H1 (cell line): Measurements from ENCODE around the gene UBE4A. TPM values are rescaled to one million over a fixed set of nuclear protein-coding genes. Genes with fewer than 3 reads are reported as not detected.

Experiments
- CTCF ChIA-PET: fragments of 300-600 bp; sonication (Branson Sonifier 250); formaldehyde crosslinking; loops from one replicate; lab custom pipeline; 2021; ENCODE audit not compliant: partially characterized antibody; lab: Charles Lee
- POLR2A ChIA-PET: fragments of 300-600 bp; sonication (Branson Sonifier 250); formaldehyde crosslinking; loops from one replicate; lab custom pipeline; 2021; ENCODE audit warnings: inconsistent platforms; ENCODE audit not compliant: partially characterized antibody; lab: Charles Lee
- DNase-seq, 2 experiments: peaks; one replicate each; pipeline versions ENCODE4 v3.0.0 to v3.0.0-alpha.2; 2010 to 2022; ENCODE audit warnings: low spot score in 2 of 2, low read depth in 1 of 2, mixed read lengths in 1 of 2
- FAIRE-seq: peaks from 2 replicates; lab custom pipeline; 2011; peaks lifted over from hg19 to GRCh38; lab: Jason Lieb, UNC
- H2AFZ ChIP-seq: 2 replicates; pipeline ENCODE4 v1.8.1; 2012; ENCODE audit warnings: low read length, inconsistent platforms
- H2AK5ac ChIP-seq: 2 replicates; pipeline ENCODE4 v1.6.1; 2013; ENCODE audit warnings: low read depth, low read length
- H2BK120ac ChIP-seq: replicated peaks from 2 replicates; pipeline ENCODE3; 2013; ENCODE audit warnings: low read depth, low read length, inconsistent platforms
- H2BK12ac ChIP-seq: 2 replicates; pipeline ENCODE4 v1.6.1; 2013; ENCODE audit warnings: low read depth, low read length
- H2BK15ac ChIP-seq: 2 replicates; pipeline ENCODE4 v1.6.1; 2013; ENCODE audit warnings: low read length
- H2BK20ac ChIP-seq: 2 replicates; pipeline ENCODE4 v1.6.1; 2013; ENCODE audit warnings: low read length
- H2BK5ac ChIP-seq: 2 replicates; pipeline ENCODE4 v1.6.1; 2013; ENCODE audit warnings: low read depth, low read length
- H3K14ac ChIP-seq: 2 replicates; pipeline ENCODE4 v1.6.1; 2013; ENCODE audit warnings: inconsistent platforms; ENCODE audit not compliant: insufficient read length
- H3K18ac ChIP-seq: 2 replicates; pipeline ENCODE4 v1.6.1; 2013; ENCODE audit warnings: low read length; ENCODE audit errors: extremely low read depth
- H3K23ac ChIP-seq: 2 replicates; pipeline ENCODE4 v1.6.1; 2013; ENCODE audit warnings: inconsistent platforms; ENCODE audit not compliant: insufficient read length
- H3K23me2 ChIP-seq: 2 replicates; pipeline ENCODE4 v1.6.1; 2013; ENCODE audit warnings: low read depth, low read length
- H3K27ac ChIP-seq: 2 replicates; pipeline ENCODE4 v1.6.1; 2011; ENCODE audit warnings: low read depth, low read length, inconsistent platforms
- H3K27me3 ChIP-seq, 4 experiments: replicated peaks in 1 of 4; 1 replicate in 1 of 4; 2 replicates in 3 of 4; pipeline versions ENCODE4 v1.6.1 to v1.8.1; 2011 to 2013; ENCODE audit warnings: low read length in 3 of 4, mild to moderate bottlenecking in 3 of 4, inconsistent platforms in 2 of 4, mixed read lengths in 2 of 4, moderate library complexity in 1 of 4; ENCODE audit not compliant: control insufficient read depth in 3 of 4, insufficient read depth in 3 of 4; ENCODE audit errors: extremely low read depth in 1 of 4
- H3K36me3 ChIP-seq, 4 experiments: 2 replicates each; pipeline versions ENCODE4 v1.6.1 to v1.8.1; 2011 to 2013; ENCODE audit warnings: mild to moderate bottlenecking in 4 of 4, low read length in 3 of 4, moderate library complexity in 2 of 4, control low read depth in 1 of 4, inconsistent platforms in 1 of 4; ENCODE audit not compliant: insufficient read depth in 4 of 4, control insufficient read depth in 2 of 4
- H3K4ac ChIP-seq: replicated peaks from 2 replicates; pipeline ENCODE3; 2013; ENCODE audit warnings: low read length, low read depth, mixed read lengths, inconsistent platforms; ENCODE audit not compliant: insufficient read length
- H3K4me1 ChIP-seq, 4 experiments: replicated peaks in 1 of 4; 1 replicate in 1 of 4; 2 replicates in 3 of 4; pipeline versions ENCODE4 v1.6.1 to v1.8.1; 2011 to 2013; ENCODE audit warnings: low read length in 3 of 4, inconsistent platforms in 2 of 4, mixed read lengths in 1 of 4; ENCODE audit not compliant: insufficient read depth in 4 of 4, control insufficient read depth in 3 of 4
- H3K4me2 ChIP-seq, 2 experiments: 2 replicates each; pipeline versions ENCODE4 v1.6.1 to v1.8.1; 2011 to 2013; ENCODE audit warnings: low read depth in 2 of 2, low read length in 2 of 2, control low read depth in 1 of 2, inconsistent platforms in 1 of 2, mild to moderate bottlenecking in 1 of 2; ENCODE audit not compliant: insufficient read depth in 1 of 2
- H3K4me3 ChIP-seq, 4 experiments: fragments of 200-600, 300-600 bp in 1 of 4; sonication (generic), shearing (Covaris generic), sonication (Bioruptor Twin) in 1 of 4; 2 replicates each; pipeline versions ENCODE4 v1.5.1 to v1.8.1; 2011 to 2016; ENCODE audit warnings: low read length in 4 of 4, low read depth in 3 of 4, control low read depth in 2 of 4, inconsistent platforms in 2 of 4, mild to moderate bottlenecking in 2 of 4, mixed read lengths in 1 of 4, moderate library complexity in 1 of 4; ENCODE audit not compliant: insufficient read depth in 2 of 4; ENCODE audit errors: extremely low read depth in 1 of 4
- H3K56ac ChIP-seq: replicated peaks from 2 replicates; pipeline ENCODE3; 2013; ENCODE audit warnings: low read depth, mild to moderate bottlenecking, mixed read lengths, low read length, inconsistent platforms; ENCODE audit not compliant: insufficient read length
- H3K79me1 ChIP-seq: 2 replicates; pipeline ENCODE4 v1.6.1; 2013; ENCODE audit warnings: low read depth, low read length, control low read depth
- H3K79me2 ChIP-seq, 2 experiments: 2 replicates each; pipeline versions ENCODE4 v1.6.1 to v1.8.1; 2012 to 2013; ENCODE audit warnings: low read length in 2 of 2, mild to moderate bottlenecking in 2 of 2, inconsistent platforms in 1 of 2; ENCODE audit not compliant: insufficient read depth in 2 of 2, control insufficient read depth in 1 of 2
- H3K9ac ChIP-seq, 4 experiments: replicated peaks in 1 of 4; 1 replicate in 1 of 4; 2 replicates in 3 of 4; pipeline versions ENCODE4 v1.6.1 to v1.8.1; 2011 to 2013; ENCODE audit warnings: low read depth in 3 of 4, low read length in 3 of 4, control low read depth in 2 of 4, mild to moderate bottlenecking in 2 of 4, moderate library complexity in 2 of 4, inconsistent platforms in 1 of 4; ENCODE audit errors: extremely low read depth in 1 of 4
- H3K9me3 ChIP-seq, 2 experiments: 2 replicates each; pipeline versions ENCODE4 v1.6.1 to v1.8.1; 2012 to 2013; ENCODE audit warnings: mild to moderate bottlenecking in 2 of 2, moderate library complexity in 2 of 2, control low read depth in 1 of 2, inconsistent platforms in 1 of 2, low read depth in 1 of 2, low read length in 1 of 2, mixed read lengths in 1 of 2; ENCODE audit not compliant: insufficient read depth in 2 of 2
- H4K20me1 ChIP-seq, 2 experiments: replicated peaks in 1 of 2; 2 replicates each; pipeline versions ENCODE3 to v1.8.1; 2011 to 2013; ENCODE audit warnings: inconsistent platforms in 2 of 2, low read length in 2 of 2, mild to moderate bottlenecking in 1 of 2; ENCODE audit not compliant: insufficient read depth in 2 of 2, control insufficient read depth in 1 of 2
- H4K5ac ChIP-seq: 2 replicates; pipeline ENCODE4 v1.6.1; 2013; ENCODE audit warnings: low read length, low read depth, mixed read lengths, inconsistent platforms; ENCODE audit not compliant: insufficient read length
- H4K8ac ChIP-seq: 2 replicates; pipeline ENCODE4 v1.8.0; 2013; ENCODE audit warnings: mild to moderate bottlenecking, moderate library complexity, low read length, inconsistent platforms; ENCODE audit not compliant: insufficient read depth; ENCODE audit errors: extremely low read depth
- H4K91ac ChIP-seq: replicated peaks from 2 replicates; pipeline ENCODE3; 2013; ENCODE audit warnings: low read length, mixed read lengths, inconsistent platforms; ENCODE audit not compliant: insufficient read length
- GABPA ChIP-seq: IDR thresholded peaks from 2 replicates; pipeline ENCODE4 v1.6.1; 2011; ENCODE audit warnings: mild to moderate bottlenecking, low read length, moderate library complexity, borderline replicate concordance; ENCODE audit not compliant: insufficient read depth
- SIN3A ChIP-seq, 2 experiments: IDR thresholded peaks in 1 of 2; conservative IDR thresholded peaks in 1 of 2; 2 replicates each; pipeline ENCODE4 v1.6.1; 2011 to 2012; ENCODE audit warnings: low read length in 2 of 2, improper control_type of control experiment in 1 of 2, low read depth in 1 of 2, mild to moderate bottlenecking in 1 of 2
- SIRT6 ChIP-seq: IDR thresholded peaks from one replicate; pipeline ENCODE4 v1.7.1; 2012; ENCODE audit warnings: low read length, inconsistent platforms
- TCF12 ChIP-seq: IDR thresholded peaks from 2 replicates; pipeline ENCODE4 v1.6.1; 2011; ENCODE audit warnings: low read depth, mild to moderate bottlenecking, low read length
- WGBS, 2 experiments: shearing (Covaris generic) in 1 of 2; methylation state at CpG; one replicate each; pipeline versions ENCODE4 v1.1.6 to v1.1.7; 2013 to 2015; ENCODE audit warnings: low lambda C conversion rate in 2 of 2, mixed read lengths in 2 of 2, inconsistent platforms in 1 of 2, low coverage in 1 of 2, missing lambda C conversion rate in 1 of 2; ENCODE audit not compliant: insufficient replicate concordance in 2 of 2, insufficient coverage in 1 of 2, insufficient read length in 1 of 2; ENCODE audit errors: extremely low coverage in 1 of 2, missing lambda C conversion rate in 1 of 2; 5-methylcytosine and 5-hydroxymethylcytosine counted together
- polyA plus RNA-seq, 7 experiments: library from polyadenylated mRNA; depleted of rRNA in 3 of 7; stranded (reverse) in 5 of 7; unstranded in 2 of 7; fragments of >200 nt in 5 of 7; fragments of 200-250 nt in 2 of 7; gene quantifications; 1 replicate in 5 of 7; 2 replicates in 1 of 7; 4 replicates in 1 of 7; pipeline versions ENCODE4 v1.2.1 to v1.2.3, GENCODE V29; 2011 to 2013; ENCODE audit warnings: missing spikeins in 2 of 7, mixed read lengths in 2 of 7
- total RNA-seq: library from RNA; stranded (reverse); fragmentation: NEBNext Ultra II Directional; extraction: Animal tissue kit (Norgen Biotek cat#: 25700); gene quantifications from 2 replicates; pipeline ENCODE4 v1.2.1, GENCODE V29; 2021
- TF ChIP-seq, protein P1 (sequence below): IDR thresholded peaks from 2 replicates; pipeline ENCODE4 v1.6.1; 2011; ENCODE audit warnings: low read depth, mild to moderate bottlenecking, low read length; ENCODE audit not compliant: insufficient read depth

The UBE4A gene
- total and polyA plus RNA-seq, 2 of the 8 experiments (the other 6 are each of a cell fraction or from before 2014, with no cell fraction given): 11.3 to 34.5 TPM

GRCh38 chr11:118340449-118340848 is 19.0 kb upstream of the UBE4A start:
- H2BK15ac ChIP-seq: no peak overlapping the region
- no peaks in the 10 kb centered on the region; the same call in 1 of the 2 replicates for H3K79me1 ChIP-seq
- H3K9me3 ChIP-seq: no peaks in the 10 kb centered on the region
- no peak overlapping the region for H2BK5ac ChIP-seq
- no peak overlapping the region for H3K4ac ChIP-seq
- no peak overlapping the region for H3K27ac ChIP-seq
- no peak overlapping the region for H3K18ac ChIP-seq
- H3K4me1 ChIP-seq: no peaks in the 10 kb centered on the region
- no peak overlapping the region for H3K4me3 ChIP-seq
- no peak overlapping the region for H3K56ac ChIP-seq
- TF ChIP-seq TCF12 (no peak), GABPA (no peak), SIRT6 (no peak), SIN3A (conservative IDR thresholded peaks at IDR 0.05 in 1 of 2, IDR thresholded peaks at IDR 0.05 in 1 of 2; ENCODE audit: low read depth in 1 of 2, low read length in 2 of 2) (no peak)
- TF ChIP-seq, protein P1, sequence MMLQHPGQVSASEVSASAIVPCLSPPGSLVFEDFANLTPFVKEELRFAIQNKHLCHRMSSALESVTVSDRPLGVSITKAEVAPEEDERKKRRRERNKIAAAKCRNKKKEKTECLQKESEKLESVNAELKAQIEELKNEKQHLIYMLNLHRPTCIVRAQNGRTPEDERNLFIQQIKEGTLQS: no peak
- no peaks in the 10 kb centered on the region for H3K36me3 ChIP-seq
- H3K4me2 ChIP-seq: no peak overlapping the region
- FAIRE-seq (no peak), DNase-seq (no peak)
- POLR2A ChIA-PET: no interaction called here
- H3K23ac ChIP-seq: no peak overlapping the region
- no peak overlapping the region for H2BK20ac ChIP-seq
- WGBS, 2 experiments: 83% methylated on average over 3 of the region's 3 CpGs; no CpG with 5 or more reads in 1 of the 2 experiments
- H3K27me3 ChIP-seq: no peaks in the 10 kb centered on the region; a peak in 1 of 7 replicates
- no peak overlapping the region for H4K8ac ChIP-seq
- no peak overlapping the region for H3K14ac ChIP-seq
- H3K9ac ChIP-seq: no peak overlapping the region
- H2AK5ac ChIP-seq: no peak overlapping the region
- no peak overlapping the region for H4K5ac ChIP-seq
- H3K79me2 ChIP-seq: no peaks in the 10 kb centered on the region
- H2BK120ac ChIP-seq: no peak overlapping the region
- CTCF ChIA-PET: interaction anchor here (0.6 to 4.9 kb wide), 5 partner anchors 12 to 55 kb away, joined by 3 to 24 read pairs (median 3); no protein-coding TSS in a partner anchor
- H2BK12ac ChIP-seq: no peak overlapping the region
- no peak overlapping the region for H4K91ac ChIP-seq
- H3K23me2 ChIP-seq: no peaks in the 10 kb centered on the region
- H2AFZ ChIP-seq: no peak overlapping the region
- H4K20me1 ChIP-seq: no peaks in the 10 kb centered on the region
